Chondrocyte (in vitro differentiated cells): Measurements from ENCODE around the gene GPN2. TPM values are rescaled to one million over a fixed set of nuclear protein-coding genes. Genes with fewer than 3 reads are reported as not detected.
A peak's percentile ranks its signal among the peaks of the same experiment; 100 is the strongest.

Source experiments
- DNase-seq: peaks from one replicate; pipeline ENCODE4 v3.0.0; 2021; ENCODE audit warnings: mixed read lengths, low spot score
- H3K27ac Mint-ChIP-seq: one replicate; pipeline ENCODE4 v1.8.0; 2021; ENCODE audit warnings: mild to moderate bottlenecking, moderate library complexity, mixed read lengths; ENCODE audit not compliant: unreplicated experiment
- H3K27me3 Mint-ChIP-seq: 2 replicates; pipeline ENCODE4 v1.8.0; 2021; ENCODE audit warnings: low read depth, mixed read lengths
- H3K36me3 Mint-ChIP-seq: 2 replicates; pipeline ENCODE4 v1.8.0; 2021; ENCODE audit warnings: low read depth, mixed read lengths
- H3K4me1 Mint-ChIP-seq: 2 replicates; pipeline ENCODE4 v1.8.0; 2021; ENCODE audit warnings: low read depth, mild to moderate bottlenecking, mixed read lengths
- H3K4me3 Mint-ChIP-seq: one replicate; pipeline ENCODE4 v1.8.0; 2021; ENCODE audit warnings: mild to moderate bottlenecking, moderate library complexity, mixed read lengths; ENCODE audit not compliant: unreplicated experiment
- H3K9me3 Mint-ChIP-seq: 2 replicates; pipeline ENCODE4 v1.8.0; 2021; ENCODE audit warnings: low read depth, mixed read lengths
- total RNA-seq: library from RNA; stranded (reverse); gene quantifications from 3 replicates; pipeline ENCODE4 v1.2.1, GENCODE V29; 2021
- TF ChIP-seq, protein P1 (sequence below): fragments of 200-600 bp; sonication (generic); IDR thresholded peaks from 2 replicates; pipeline ENCODE4 v1.5.0; 2021; ENCODE audit warnings: antibody characterized with exemption, mild to moderate bottlenecking, moderate library complexity

The GPN2 gene
- total RNA-seq, 1 donor from 2014 or later, result 19.8 TPM

- H3K4me1 Mint-ChIP-seq, result peaks cover 24% of the 10 kb centered on the region
- TF ChIP-seq, protein P1, sequence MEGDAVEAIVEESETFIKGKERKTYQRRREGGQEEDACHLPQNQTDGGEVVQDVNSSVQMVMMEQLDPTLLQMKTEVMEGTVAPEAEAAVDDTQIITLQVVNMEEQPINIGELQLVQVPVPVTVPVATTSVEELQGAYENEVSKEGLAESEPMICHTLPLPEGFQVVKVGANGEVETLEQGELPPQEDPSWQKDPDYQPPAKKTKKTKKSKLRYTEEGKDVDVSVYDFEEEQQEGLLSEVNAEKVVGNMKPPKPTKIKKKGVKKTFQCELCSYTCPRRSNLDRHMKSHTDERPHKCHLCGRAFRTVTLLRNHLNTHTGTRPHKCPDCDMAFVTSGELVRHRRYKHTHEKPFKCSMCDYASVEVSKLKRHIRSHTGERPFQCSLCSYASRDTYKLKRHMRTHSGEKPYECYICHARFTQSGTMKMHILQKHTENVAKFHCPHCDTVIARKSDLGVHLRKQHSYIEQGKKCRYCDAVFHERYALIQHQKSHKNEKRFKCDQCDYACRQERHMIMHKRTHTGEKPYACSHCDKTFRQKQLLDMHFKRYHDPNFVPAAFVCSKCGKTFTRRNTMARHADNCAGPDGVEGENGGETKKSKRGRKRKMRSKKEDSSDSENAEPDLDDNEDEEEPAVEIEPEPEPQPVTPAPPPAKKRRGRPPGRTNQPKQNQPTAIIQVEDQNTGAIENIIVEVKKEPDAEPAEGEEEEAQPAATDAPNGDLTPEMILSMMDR, result peak; percentile 38
- H3K9me3 Mint-ChIP-seq, result no peaks in the 10 kb centered on the region
- H3K4me3 Mint-ChIP-seq, result peak overlapping the region; percentile 92
- no peaks in the 10 kb centered on the region for H3K27me3 Mint-ChIP-seq
- peak overlapping the region; percentile 93 for H3K27ac Mint-ChIP-seq
- H3K36me3 Mint-ChIP-seq, result no peaks in the 10 kb centered on the region
- peak; percentile 99 for DNase-seq
Measured at GRCh38 chr1:26864610-26865480, 25.2 kb downstream of the GPN2 start.

DNA sequence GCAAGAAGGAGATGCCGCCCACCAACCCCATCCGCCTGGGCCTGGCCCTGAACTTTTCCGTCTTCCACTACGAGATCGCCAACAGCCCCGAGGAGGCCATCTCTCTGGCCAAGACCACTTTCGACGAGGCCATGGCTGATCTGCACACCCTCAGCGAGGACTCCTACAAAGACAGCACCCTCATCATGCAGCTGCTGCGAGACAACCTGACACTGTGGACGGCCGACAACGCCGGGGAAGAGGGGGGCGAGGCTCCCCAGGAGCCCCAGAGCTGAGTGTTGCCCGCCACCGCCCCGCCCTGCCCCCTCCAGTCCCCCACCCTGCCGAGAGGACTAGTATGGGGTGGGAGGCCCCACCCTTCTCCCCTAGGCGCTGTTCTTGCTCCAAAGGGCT lies 26.4 kb downstream of the GPN2 start:
- TF ChIP-seq, protein P1, result no peak
- Mint-ChIP-seq H3K27me3 (no peaks in the 10 kb centered on the region), H3K4me1 (peaks cover 24% of the 10 kb centered on the region), H3K9me3 (no peaks in the 10 kb centered on the region), H3K4me3 (no peak overlapping the region), H3K36me3 (no peaks in the 10 kb centered on the region), H3K27ac (no peak overlapping the region)
- DNase-seq, result no peak

GRCh38 chr1:26862781-26863684 lies 27.1 kb downstream of the GPN2 start, which contains the start of gene SFN:
TSS of gene SFN (plus strand) at chr1:26863149. CDS start at chr1:26863213, 64 bp downstream.
- TF ChIP-seq, protein P1, result peak; percentile 49
- peak within 1 kb of the TSS; percentile 92 for H3K4me3 Mint-ChIP-seq
- H3K4me1 Mint-ChIP-seq, result peaks cover 24% of the 10 kb centered on the region
- peak; percentile 95 for DNase-seq
- no peaks in the 10 kb centered on the region for H3K9me3 Mint-ChIP-seq
- no peaks in the 10 kb centered on the region for H3K36me3 Mint-ChIP-seq
- no peak within 1 kb of the TSS for H3K27ac Mint-ChIP-seq
- no peaks in the 10 kb centered on the region for H3K27me3 Mint-ChIP-seq

GRCh38 chr1:26861889-26862378 lies 28.1 kb downstream of the GPN2 start:
- TF ChIP-seq, protein P1, result no peak
- Mint-ChIP-seq H3K4me3 (no peak overlapping the region), H3K36me3 (no peaks in the 10 kb centered on the region), H3K9me3 (no peaks in the 10 kb centered on the region), H3K4me1 (peaks cover 24% of the 10 kb centered on the region), H3K27ac (no peak overlapping the region), H3K27me3 (no peaks in the 10 kb centered on the region)
- DNase-seq, result no peak

GRCh38 chr1:26861286-26861701 lies 28.8 kb downstream of the GPN2 start:
- Mint-ChIP-seq H3K4me1 (peaks cover 24% of the 10 kb centered on the region), H3K9me3 (no peaks in the 10 kb centered on the region), H3K36me3 (no peaks in the 10 kb centered on the region), H3K27me3 (no peaks in the 10 kb centered on the region), H3K4me3 (no peak overlapping the region), H3K27ac (peak overlapping the region; percentile 24)
- DNase-seq, result no peak
- TF ChIP-seq, protein P1, result peak; percentile 61
